ENCODE data around the gene G3BP2. TPM values are rescaled to one million over a fixed set of nuclear protein-coding genes. Genes with fewer than 3 reads are reported as not detected.

The G3BP2 gene
- total and polyA plus RNA-seq, 4 donors = 15.7 to 81.6 (median 55.1) TPM

- Histone ChIP-seq H3K4me1 (ENCODE audit: control insufficient read depth in 4 of 4, insufficient read depth in 4 of 4, low read length in 3 of 4) (peaks cover 2 to 8% (median 5%) of the 10 kb centered on the region in 4 donors), H3K9ac (ENCODE audit: low read depth in 1 of 2, low read length in 2 of 2) (no peak overlapping the region), H3K36me3 (ENCODE audit: control insufficient read depth in 4 of 4, insufficient read depth in 3 of 4, low read depth in 1 of 4, low read length in 3 of 4) (no peaks in the 10 kb centered on the region), H3K9me3 (ENCODE audit: control insufficient read depth in 4 of 4, low read length in 3 of 4) (no peaks in the 10 kb centered on the region), H3K27ac (ENCODE audit: low read depth in 1 of 2, low read length in 2 of 2) (no peak overlapping the region), H3K27me3 (ENCODE audit: control insufficient read depth in 4 of 4, insufficient read depth in 4 of 4, low read length in 3 of 4) (no peaks in the 10 kb centered on the region), H3K4me3 (ENCODE audit: low read depth in 1 of 3, low read length in 3 of 3) (no peak overlapping the region)
- DNase-seq (ENCODE audit: low spot score) = no peak
- TF ChIP-seq, protein P1, sequence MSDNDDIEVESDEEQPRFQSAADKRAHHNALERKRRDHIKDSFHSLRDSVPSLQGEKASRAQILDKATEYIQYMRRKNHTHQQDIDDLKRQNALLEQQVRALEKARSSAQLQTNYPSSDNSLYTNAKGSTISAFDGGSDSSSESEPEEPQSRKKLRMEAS (IDR thresholded peaks at IDR 0.05) = no peak
- no peak for TF ChIP-seq RAD21 (IDR thresholded peaks at IDR 0.05)
- TF ChIP-seq TAF1 (conservative IDR thresholded peaks at IDR 0.05) = no peak
- no peak for TF ChIP-seq EGR1 (IDR thresholded peaks at IDR 0.05; ENCODE audit: low read depth in 2 of 2)
- 87% methylated on average over 3 of the region's 3 CpGs for WGBS
These were observed 38.9 kb downstream of the G3BP2 start for GRCh38 chr4:75634281-75634680.

GRCh38 chr4:75633846-75634245 is 39.4 kb downstream of the G3BP2 start:
- no peak overlapping the region for H3K4me3 ChIP-seq (ENCODE audit: low read depth in 1 of 3, low read length in 3 of 3)
- H3K9me3 ChIP-seq (ENCODE audit: control insufficient read depth in 4 of 4, low read length in 3 of 4) = no peaks in the 10 kb centered on the region
- no peaks in the 10 kb centered on the region for H3K36me3 ChIP-seq (ENCODE audit: control insufficient read depth in 4 of 4, insufficient read depth in 3 of 4, low read depth in 1 of 4, low read length in 3 of 4)
- H3K9ac ChIP-seq (ENCODE audit: low read depth in 1 of 2, low read length in 2 of 2) = no peak overlapping the region
- no peak for DNase-seq (ENCODE audit: low spot score)
- peaks cover 2 to 8% (median 5%) of the 10 kb centered on the region in 4 donors for H3K4me1 ChIP-seq (ENCODE audit: control insufficient read depth in 4 of 4, insufficient read depth in 4 of 4, low read length in 3 of 4)
- H3K27me3 ChIP-seq (ENCODE audit: control insufficient read depth in 4 of 4, insufficient read depth in 4 of 4, low read length in 3 of 4) = no peaks in the 10 kb centered on the region
- H3K27ac ChIP-seq (ENCODE audit: low read depth in 1 of 2, low read length in 2 of 2) = no peak overlapping the region
- 81% methylated on average over 2 of the region's 2 CpGs for WGBS
- no peak for TF ChIP-seq HNF4G (IDR thresholded peaks at IDR 0.05)
- no peak for TF ChIP-seq TAF1 (conservative IDR thresholded peaks at IDR 0.05)

GRCh38 chr4:75630937-75631329 is 42.3 kb downstream of the G3BP2 start:
- Histone ChIP-seq H3K27me3 (ENCODE audit: control insufficient read depth in 4 of 4, insufficient read depth in 4 of 4, low read length in 3 of 4) (no peaks in the 10 kb centered on the region), H3K36me3 (ENCODE audit: control insufficient read depth in 4 of 4, insufficient read depth in 3 of 4, low read depth in 1 of 4, low read length in 3 of 4) (no peaks in the 10 kb centered on the region), H3K4me1 (ENCODE audit: control insufficient read depth in 4 of 4, insufficient read depth in 4 of 4, low read length in 3 of 4) (peaks cover 2 to 8% (median 5%) of the 10 kb centered on the region in 4 donors), H3K9ac (ENCODE audit: low read depth in 1 of 2, low read length in 2 of 2) (no peak overlapping the region), H3K4me3 (ENCODE audit: low read depth in 1 of 3, low read length in 3 of 3) (peak overlapping the region in 2 of 3 donors; percentile 22 to 35), H3K27ac (ENCODE audit: low read depth in 1 of 2, low read length in 2 of 2) (no peak overlapping the region), H3K9me3 (ENCODE audit: control insufficient read depth in 4 of 4, low read length in 3 of 4) (no peaks in the 10 kb centered on the region)
- TF ChIP-seq, protein P1 (IDR thresholded peaks at IDR 0.05) = no peak
- TF ChIP-seq, protein P2, sequence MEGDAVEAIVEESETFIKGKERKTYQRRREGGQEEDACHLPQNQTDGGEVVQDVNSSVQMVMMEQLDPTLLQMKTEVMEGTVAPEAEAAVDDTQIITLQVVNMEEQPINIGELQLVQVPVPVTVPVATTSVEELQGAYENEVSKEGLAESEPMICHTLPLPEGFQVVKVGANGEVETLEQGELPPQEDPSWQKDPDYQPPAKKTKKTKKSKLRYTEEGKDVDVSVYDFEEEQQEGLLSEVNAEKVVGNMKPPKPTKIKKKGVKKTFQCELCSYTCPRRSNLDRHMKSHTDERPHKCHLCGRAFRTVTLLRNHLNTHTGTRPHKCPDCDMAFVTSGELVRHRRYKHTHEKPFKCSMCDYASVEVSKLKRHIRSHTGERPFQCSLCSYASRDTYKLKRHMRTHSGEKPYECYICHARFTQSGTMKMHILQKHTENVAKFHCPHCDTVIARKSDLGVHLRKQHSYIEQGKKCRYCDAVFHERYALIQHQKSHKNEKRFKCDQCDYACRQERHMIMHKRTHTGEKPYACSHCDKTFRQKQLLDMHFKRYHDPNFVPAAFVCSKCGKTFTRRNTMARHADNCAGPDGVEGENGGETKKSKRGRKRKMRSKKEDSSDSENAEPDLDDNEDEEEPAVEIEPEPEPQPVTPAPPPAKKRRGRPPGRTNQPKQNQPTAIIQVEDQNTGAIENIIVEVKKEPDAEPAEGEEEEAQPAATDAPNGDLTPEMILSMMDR (IDR thresholded peaks at IDR 0.05; ENCODE audit: low read depth, low read length, missing input control) = no peak
- no peak for TF ChIP-seq HNF4A (conservative IDR thresholded peaks at IDR 0.05)
- TF ChIP-seq, protein P3, sequence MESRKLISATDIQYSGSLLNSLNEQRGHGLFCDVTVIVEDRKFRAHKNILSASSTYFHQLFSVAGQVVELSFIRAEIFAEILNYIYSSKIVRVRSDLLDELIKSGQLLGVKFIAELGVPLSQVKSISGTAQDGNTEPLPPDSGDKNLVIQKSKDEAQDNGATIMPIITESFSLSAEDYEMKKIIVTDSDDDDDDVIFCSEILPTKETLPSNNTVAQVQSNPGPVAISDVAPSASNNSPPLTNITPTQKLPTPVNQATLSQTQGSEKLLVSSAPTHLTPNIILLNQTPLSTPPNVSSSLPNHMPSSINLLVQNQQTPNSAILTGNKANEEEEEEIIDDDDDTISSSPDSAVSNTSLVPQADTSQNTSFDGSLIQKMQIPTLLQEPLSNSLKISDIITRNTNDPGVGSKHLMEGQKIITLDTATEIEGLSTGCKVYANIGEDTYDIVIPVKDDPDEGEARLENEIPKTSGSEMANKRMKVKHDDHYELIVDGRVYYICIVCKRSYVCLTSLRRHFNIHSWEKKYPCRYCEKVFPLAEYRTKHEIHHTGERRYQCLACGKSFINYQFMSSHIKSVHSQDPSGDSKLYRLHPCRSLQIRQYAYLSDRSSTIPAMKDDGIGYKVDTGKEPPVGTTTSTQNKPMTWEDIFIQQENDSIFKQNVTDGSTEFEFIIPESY (IDR thresholded peaks at IDR 0.05) = no peak
- TF ChIP-seq JUND (IDR thresholded peaks at IDR 0.05) = no peak
- DNase-seq (ENCODE audit: low spot score) = no peak
- 73% methylated on average over 9 of the region's 9 CpGs for WGBS
